SU-DHL-6 (cell line): ENCODE results near the gene EFNA5.

Experiments
- H2AFZ ChIP-seq: fragments of 200-600 bp; sonication (generic); 2 replicates; pipeline ENCODE4 v1.6.1; 2014; ENCODE audit warnings: low read depth, mild to moderate bottlenecking, moderate library complexity, mixed read lengths, antibody characterized with exemption, low read length; ENCODE audit not compliant: severe bottlenecking
- H3F3A ChIP-seq: fragments of 200-600 bp; shearing (Covaris generic); 2 replicates; pipeline ENCODE4 v1.6.0; 2016; ENCODE audit warnings: antibody characterized with exemption, mild to moderate bottlenecking; ENCODE audit not compliant: insufficient read depth
- H3K27ac ChIP-seq: fragments of 200-600 bp; sonication (generic); 2 replicates; pipeline ENCODE4 v1.5.1; 2016; ENCODE audit warnings: low read depth, mild to moderate bottlenecking, low read length, moderate library complexity, mixed read lengths
- H3K27me3 ChIP-seq: fragments of 200-600 bp; sonication (generic), shearing (Covaris generic); 2 replicates; pipeline ENCODE4 v1.6.0; 2014; ENCODE audit warnings: mild to moderate bottlenecking, low read length
- H3K36me3 ChIP-seq: fragments of 200-600 bp; sonication (generic); 2 replicates; pipeline ENCODE4 v1.6.1; 2014; ENCODE audit warnings: mild to moderate bottlenecking, low read length, mixed read lengths
- H3K4me2 ChIP-seq: fragments of 300-600, 200-600 bp; shearing (Covaris generic), sonication (generic); 2 replicates; pipeline ENCODE4 v1.6.0; 2014; ENCODE audit warnings: low read length, low read depth, mild to moderate bottlenecking; ENCODE audit not compliant: poor library complexity, severe bottlenecking
- H3K4me3 ChIP-seq: fragments of 200-600 bp; sonication (generic); 2 replicates; pipeline ENCODE4 v1.5.1; 2014; ENCODE audit warnings: antibody characterized with exemption, low read length, mild to moderate bottlenecking, mixed read lengths; ENCODE audit not compliant: insufficient read depth, poor library complexity, severe bottlenecking
- H3K79me2 ChIP-seq: fragments of 200-600 bp; sonication (generic); 2 replicates; pipeline ENCODE4 v1.6.1; 2014; ENCODE audit warnings: mild to moderate bottlenecking, low read length, moderate library complexity; ENCODE audit not compliant: insufficient read depth
- H3K9ac ChIP-seq: fragments of 200-600 bp; sonication (generic); 2 replicates; pipeline ENCODE4 v1.7.0; 2014; ENCODE audit warnings: mild to moderate bottlenecking, low read length
- H3K9me2 ChIP-seq: fragments of 200-600 bp; sonication (generic); replicated peaks from 2 replicates; pipeline ENCODE4 v1.6.1; 2014; ENCODE audit warnings: low read length; ENCODE audit not compliant: insufficient read depth
- H3K9me3 ChIP-seq: fragments of 200-600 bp; sonication (generic); 2 replicates; pipeline ENCODE4 v1.6.1; 2014; ENCODE audit warnings: low read length, mixed read lengths; ENCODE audit not compliant: insufficient read depth
- H4K20me1 ChIP-seq: fragments of 200-600 bp; sonication (generic); 2 replicates; pipeline ENCODE4 v1.6.1; 2014; ENCODE audit warnings: low read depth, mild to moderate bottlenecking, antibody characterized with exemption, low read length, moderate library complexity, mixed read lengths
- CTCF ChIP-seq: fragments of 200-600 bp; sonication (generic); IDR thresholded peaks from one replicate; pipeline ENCODE4 v1.5.1; 2017; ENCODE audit warnings: antibody characterized with exemption, mild to moderate bottlenecking, low read length, moderate library complexity; ENCODE audit not compliant: insufficient read depth, poor library complexity, severe bottlenecking
- EZH2phosphoT487 ChIP-seq: fragments of 200-600 bp; sonication (generic), shearing (Covaris generic); conservative IDR thresholded peaks from 2 replicates; pipeline ENCODE4 v1.6.1; 2018; ENCODE audit warnings: mild to moderate bottlenecking, antibody characterized with exemption, low read length, moderate library complexity, mixed read lengths

Gene EFNA5

GRCh38 chr5:107359916-107360234, 310.9 kb downstream of the EFNA5 start:
- no peak overlapping the region for H3K27ac ChIP-seq
- no peaks in the 10 kb centered on the region for H3K9me3 ChIP-seq
- H3K27me3 ChIP-seq = no peaks in the 10 kb centered on the region
- H3K9ac ChIP-seq = no peak overlapping the region
- H3F3A ChIP-seq = no peaks in the 10 kb centered on the region
- TF ChIP-seq EZH2phosphoT487 = no peak
- TF ChIP-seq CTCF = peak; percentile 12
- H3K4me2 ChIP-seq = no peak overlapping the region
- H3K79me2 ChIP-seq = no peaks in the 10 kb centered on the region
- no peaks in the 10 kb centered on the region for H3K36me3 ChIP-seq
- no peaks in the 10 kb centered on the region for H3K9me2 ChIP-seq
- no peaks in the 10 kb centered on the region for H4K20me1 ChIP-seq
- H3K4me3 ChIP-seq = no peak overlapping the region
- no peak overlapping the region for H2AFZ ChIP-seq

GRCh38 chr5:107359033-107359915, 311.5 kb downstream of the EFNA5 start:
- Histone ChIP-seq H3K4me2 (no peak overlapping the region), H3K36me3 (no peaks in the 10 kb centered on the region), H2AFZ (no peak overlapping the region), H3K4me3 (no peak overlapping the region), H3K27ac (no peak overlapping the region), H4K20me1 (no peaks in the 10 kb centered on the region), H3K79me2 (no peaks in the 10 kb centered on the region), H3K9me3 (no peaks in the 10 kb centered on the region), H3K9ac (no peak overlapping the region), H3K27me3 (no peaks in the 10 kb centered on the region), H3K9me2 (no peaks in the 10 kb centered on the region), H3F3A (no peaks in the 10 kb centered on the region)
- TF ChIP-seq EZH2phosphoT487 (no peak), CTCF (no peak)

- H4K20me1 ChIP-seq = no peaks in the 10 kb centered on the region
- H3K9ac ChIP-seq = no peak overlapping the region
- no peak overlapping the region for H3K4me3 ChIP-seq
- no peaks in the 10 kb centered on the region for H3K79me2 ChIP-seq
- no peaks in the 10 kb centered on the region for H3K27me3 ChIP-seq
- no peaks in the 10 kb centered on the region for H3K36me3 ChIP-seq
- H3K4me2 ChIP-seq = no peak overlapping the region
- H3F3A ChIP-seq = no peaks in the 10 kb centered on the region
- H3K9me3 ChIP-seq = no peaks in the 10 kb centered on the region
- no peak for TF ChIP-seq CTCF
- no peak for TF ChIP-seq EZH2phosphoT487
- no peaks in the 10 kb centered on the region for H3K9me2 ChIP-seq
- H2AFZ ChIP-seq = no peak overlapping the region
- H3K27ac ChIP-seq = no peak overlapping the region
Observed at GRCh38 chr5:107356891-107357290, 313.8 kb downstream of the EFNA5 start.
